HG03521 (cell line): Measurements from ENCODE around the gene PARP9.
"Not testable (repeated sequence)": the region's sequence is repeated elsewhere in the genome, so short reads cannot be mapped to it uniquely, and the experiment has no call there.

Experiments used
- ATAC-seq: cut with Tn5 transposase; IDR thresholded peaks from one replicate; pipeline ENCODE4 v1.9.1; 2021; ENCODE audit warnings: mild to moderate bottlenecking, moderate library complexity; ENCODE audit not compliant: unreplicated experiment

PARP9 gene

GRCh38 chr3:122523317-122523716 lies 40.8 kb downstream of the PARP9 start:
- no peak for ATAC-seq

DNA sequence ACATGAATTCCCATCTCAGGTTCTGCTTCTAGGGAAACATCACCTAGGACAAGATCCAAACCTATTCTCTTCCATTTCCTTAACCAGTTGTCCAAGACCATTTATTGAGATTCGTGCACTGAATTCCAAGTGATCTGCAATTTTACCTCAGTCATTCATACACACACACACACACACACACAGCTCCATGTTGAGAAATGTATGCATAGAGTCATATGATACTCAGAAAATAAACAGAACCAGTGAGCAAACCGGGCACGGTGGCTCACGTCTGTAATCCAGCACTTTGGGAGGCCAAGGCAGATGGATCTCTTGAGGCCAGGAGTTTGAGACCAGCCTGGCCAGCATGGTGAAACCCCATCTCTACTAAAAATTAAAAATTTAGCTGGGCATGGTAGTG lies 43.2 kb downstream of the PARP9 start:
- no peak for ATAC-seq

DNA sequence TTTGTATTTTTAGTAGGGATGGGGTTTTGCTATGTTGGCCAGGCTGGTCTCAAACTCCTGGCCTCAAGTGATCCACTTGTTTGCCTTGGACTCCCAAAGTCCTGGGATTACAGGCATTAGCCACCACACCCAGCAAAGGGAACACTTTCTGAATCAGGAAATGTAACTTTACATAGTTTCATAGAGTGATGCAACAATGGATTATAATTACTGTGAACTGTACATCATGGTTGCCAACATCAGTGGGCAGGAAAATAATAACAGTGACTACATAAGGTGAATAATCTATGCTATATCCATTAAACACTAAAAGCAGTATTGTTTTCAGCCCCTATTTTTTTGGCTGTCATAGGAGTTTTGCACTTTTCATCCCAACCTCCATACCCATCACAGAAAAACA lies 44.4 kb downstream of the PARP9 start:
- ATAC-seq = no peak

DNA sequence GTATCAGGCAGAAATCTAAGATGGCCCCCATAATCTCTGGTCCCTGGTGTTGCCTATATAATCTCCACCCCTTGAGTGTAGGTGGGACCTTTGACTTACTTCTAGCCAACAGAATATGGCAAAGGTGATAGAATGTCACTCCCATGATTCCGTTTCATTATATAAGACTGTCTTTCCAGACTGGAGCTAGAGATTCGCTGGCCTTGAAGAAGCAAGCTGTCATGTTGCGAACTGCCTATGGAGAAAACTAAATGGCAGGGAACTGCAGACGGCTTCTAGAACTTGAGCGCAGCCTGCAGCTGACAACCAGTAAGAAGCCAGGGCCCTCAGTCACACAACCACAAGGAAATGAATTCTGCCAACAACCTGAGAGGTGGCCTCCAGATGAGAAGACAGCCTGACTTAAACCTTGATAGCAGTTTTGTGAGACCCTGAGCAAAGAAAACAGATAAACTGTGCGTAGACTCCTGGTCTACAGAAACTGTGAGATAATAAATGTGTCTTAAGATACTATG lies 47.2 kb downstream of the PARP9 start:
- ATAC-seq = no peak

DNA sequence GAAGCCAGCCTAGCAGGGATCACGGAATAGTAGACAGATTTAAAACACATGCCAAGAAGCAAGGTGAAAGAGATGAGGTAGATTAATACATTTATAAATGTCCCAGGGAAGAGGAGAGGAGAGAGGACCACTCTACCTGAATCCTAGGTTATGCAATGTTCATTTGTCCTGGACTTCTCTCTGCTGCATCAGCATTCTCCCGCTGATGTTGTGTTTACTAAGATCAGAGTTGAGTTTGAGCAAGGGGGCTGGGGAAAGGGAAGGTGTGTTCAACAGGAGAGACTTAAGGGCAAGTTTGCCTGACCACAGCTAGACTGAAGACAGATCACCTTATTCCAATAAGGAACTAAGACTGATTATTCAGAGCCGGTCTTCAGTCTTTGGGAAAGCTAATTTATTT lies 48.2 kb downstream of the PARP9 start:
- no peak for ATAC-seq

- ATAC-seq = no peak
Observed at GRCh38 chr3:122515020-122515468, 49.1 kb downstream of the PARP9 start.

DNA sequence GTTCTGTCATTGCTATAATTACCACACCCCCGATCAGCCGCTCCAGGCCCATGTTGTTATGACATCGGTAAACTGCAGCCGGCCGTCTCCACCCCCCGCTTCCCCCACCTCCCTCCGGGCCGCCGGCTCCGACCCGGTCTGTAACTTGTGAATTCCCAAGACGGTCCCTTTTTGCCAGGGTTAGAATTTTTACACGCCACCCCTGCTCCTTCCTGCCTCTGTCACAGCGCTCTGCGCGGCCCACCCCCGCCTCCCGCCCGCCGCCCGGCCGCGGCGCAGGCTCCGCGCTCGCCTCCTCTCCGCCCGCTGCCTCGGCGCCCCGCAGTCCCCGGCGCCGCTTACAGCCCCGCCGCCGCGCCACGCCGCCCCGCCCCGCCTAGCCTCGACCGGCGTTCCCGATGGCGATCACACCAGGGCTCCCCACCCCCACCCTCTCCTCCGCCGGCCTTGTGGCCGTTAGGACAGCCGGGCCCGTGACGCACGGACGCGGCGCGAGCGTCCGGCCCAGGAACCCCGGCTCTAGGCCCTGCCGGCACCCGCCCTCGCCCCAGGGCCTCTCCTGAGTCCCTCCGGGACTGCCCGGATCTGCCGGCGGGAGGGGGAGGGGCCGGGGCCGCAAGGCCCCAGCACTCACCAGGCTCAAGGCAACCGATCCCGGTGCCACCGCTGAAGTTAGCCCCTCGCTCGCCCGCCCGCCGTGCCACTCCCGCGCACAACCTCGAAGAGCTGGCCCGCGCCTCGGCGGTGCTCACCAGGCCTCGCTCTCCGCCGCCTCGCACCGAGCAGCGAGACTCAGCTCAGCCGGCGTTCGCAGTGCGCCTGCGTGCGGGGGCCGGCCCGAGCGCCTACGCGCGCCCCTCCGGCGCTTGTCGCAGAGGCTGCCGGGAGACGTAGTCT lies 49.7 kb downstream of the PARP9 start, which contains the start of gene KPNA1:
TSS of gene KPNA1 (minus strand) at position 817 of the 897 bp plus-strand sequence. CDS start 18,374 bp downstream, outside the sequence.
- peak; percentile 75 for ATAC-seq

DNA sequence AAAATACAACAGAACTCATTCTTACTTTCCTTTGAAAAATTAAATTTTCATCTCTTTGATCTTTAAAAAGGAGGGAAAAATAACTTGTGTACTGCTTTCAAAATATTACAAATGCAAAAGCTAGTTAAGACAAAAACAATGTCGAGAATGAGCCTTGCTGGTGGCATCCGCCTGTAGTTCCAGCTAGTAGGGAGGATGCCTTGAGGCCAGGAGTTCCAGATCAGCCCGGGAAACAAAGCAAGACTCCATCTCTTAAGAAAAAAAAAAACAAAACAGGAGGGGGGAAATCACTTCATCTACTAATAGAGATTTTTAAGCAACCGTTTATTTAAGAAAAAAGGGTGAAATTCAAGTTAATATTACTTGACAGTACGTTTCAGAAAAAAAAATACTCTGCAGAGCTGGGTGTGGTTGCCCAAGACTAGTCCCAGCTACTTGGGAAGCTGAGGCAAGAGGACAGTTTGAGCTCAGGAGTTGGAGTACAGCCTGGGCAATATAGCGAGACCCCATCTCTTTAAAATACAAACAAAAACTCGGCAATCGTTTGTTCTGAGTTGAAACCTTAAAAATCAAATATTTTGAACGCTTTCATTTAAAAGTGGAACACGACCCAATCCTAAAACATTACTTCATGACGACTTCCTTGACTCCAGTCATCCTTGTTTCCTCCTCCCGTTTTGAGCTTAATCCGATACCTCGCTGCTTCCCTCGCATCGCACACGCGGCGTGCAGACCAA lies 50.5 kb downstream of the PARP9 start:
- ATAC-seq = no peak

GRCh38 chr3:122512284-122512683 lies 51.8 kb downstream of the PARP9 start:
- ATAC-seq = no peak

GRCh38 chr3:122510878-122511535 lies 53.1 kb downstream of the PARP9 start:
- no peak for ATAC-seq

DNA sequence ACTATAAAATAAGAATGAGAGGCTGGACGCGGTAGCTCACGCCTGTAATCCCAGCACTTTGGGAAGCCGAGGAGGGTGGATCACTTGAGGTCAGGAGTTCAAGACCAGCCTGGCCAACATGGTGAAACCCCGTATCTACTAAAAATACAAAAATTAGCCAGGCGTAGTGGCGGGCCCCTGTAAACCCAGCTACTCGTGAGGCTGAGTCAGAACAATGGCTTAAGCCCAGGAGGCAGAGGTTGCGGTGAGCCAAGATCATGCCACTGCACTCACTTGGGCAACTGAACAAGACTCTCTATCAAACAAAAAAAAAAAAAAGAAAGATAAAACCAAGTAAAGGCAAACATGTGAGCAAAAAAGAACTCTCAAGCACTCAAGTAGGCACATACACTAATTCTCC lies 55.2 kb downstream of the PARP9 start:
- ATAC-seq = not testable (repeated sequence)

GRCh38 chr3:122508135-122508914 lies 55.8 kb downstream of the PARP9 start:
- no peak for ATAC-seq

DNA sequence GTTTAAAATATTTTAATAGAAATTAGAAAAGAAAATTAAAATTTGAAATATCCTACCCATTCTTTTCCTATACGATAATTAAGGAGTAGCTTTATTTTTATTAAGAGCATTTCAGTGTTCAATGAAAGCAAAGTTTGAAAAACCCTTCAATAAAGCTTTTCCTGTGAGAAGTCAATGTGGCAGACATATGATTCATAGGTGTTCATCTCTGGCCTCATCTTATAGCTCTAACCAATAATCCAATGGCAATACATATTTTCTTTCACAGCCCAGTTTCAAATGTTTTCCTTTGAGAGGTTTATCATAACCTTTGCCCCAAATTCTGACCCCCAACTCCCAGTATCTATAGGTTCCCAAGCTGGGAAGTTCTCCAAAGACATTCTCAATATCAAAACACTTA lies 57.6 kb downstream of the PARP9 start:
- ATAC-seq = no peak

DNA sequence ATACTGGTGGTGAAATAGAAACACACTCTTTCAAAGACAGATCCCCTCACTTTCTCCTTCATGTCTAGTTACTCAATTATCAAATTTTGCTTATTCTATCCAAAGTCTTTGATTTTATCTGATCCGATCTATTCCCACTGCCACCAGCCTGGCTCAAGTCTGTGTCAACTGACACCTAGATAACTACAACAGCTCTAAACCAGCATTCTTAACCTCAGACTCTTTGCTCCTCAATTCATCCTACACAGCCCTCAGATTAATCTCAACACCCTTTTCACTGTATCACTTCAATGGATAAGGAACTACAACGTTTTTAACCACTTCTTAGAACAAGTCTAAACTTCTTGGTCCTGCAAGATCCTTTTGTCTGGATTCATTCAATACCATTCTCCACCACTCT lies 58.4 kb downstream of the PARP9 start:
- no peak for ATAC-seq

- ATAC-seq = no peak
Observed at GRCh38 chr3:122502941-122503340, 61.2 kb downstream of the PARP9 start.

GRCh38 chr3:122502139-122502538 lies 62.0 kb downstream of the PARP9 start:
- ATAC-seq = no peak

DNA sequence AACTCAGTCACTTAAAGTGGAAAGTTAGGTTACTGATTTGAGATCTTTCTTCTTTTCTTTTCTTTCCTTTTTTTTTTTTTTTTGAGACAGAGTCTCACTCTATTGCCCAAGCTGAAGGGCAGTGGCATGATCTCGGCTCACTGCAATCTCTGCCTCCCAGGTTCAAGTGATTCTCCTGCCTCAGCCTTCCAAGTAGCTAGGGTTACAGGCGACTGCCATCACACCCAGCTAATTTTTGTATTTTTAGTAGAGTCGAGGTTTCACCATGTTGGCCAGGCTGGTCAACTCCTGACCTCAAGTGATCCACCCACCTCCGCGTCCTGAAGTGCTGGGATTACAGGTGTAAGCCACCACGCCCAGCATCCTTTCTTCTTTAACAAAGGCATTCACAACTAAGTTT lies 63.1 kb downstream of the PARP9 start:
- ATAC-seq = not testable (repeated sequence)

DNA sequence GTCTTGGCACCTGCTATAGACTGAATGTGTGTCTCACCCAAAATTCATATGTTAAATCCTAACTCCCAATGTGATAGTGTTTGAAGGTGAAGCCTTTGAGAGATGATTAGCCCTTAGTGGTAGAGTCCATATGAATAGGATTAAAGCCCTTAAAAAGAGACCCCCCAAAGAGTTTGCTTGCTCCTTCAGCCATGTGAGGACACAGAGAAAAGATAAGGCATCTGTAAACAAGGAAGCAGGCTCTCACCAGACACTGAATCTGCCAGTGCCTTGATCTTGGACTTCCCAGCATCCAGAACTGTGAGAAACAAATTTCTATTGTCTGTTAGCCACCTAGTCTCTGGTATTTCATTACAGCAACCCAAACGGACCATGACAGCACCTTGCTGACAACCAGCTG lies 65.9 kb downstream of the PARP9 start:
- no peak for ATAC-seq

DNA sequence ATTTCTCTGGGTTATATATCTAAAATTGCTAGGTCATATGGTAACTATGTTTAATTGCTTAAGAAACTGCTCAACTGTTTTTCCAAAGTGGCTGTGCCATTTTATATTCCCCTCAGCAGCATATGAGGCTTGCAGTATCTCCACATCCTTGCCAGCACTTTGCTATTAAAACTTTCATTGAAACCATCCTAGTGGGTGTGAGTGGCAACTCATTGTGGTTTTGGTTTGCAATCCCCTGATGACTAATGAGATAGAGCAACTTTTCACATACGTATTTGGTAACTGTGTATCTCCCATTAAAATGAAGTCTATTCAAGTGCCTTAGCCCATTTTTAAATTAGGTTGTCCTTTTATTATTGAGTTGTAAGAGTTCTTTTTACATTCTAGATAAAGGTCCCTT lies 66.7 kb downstream of the PARP9 start:
- ATAC-seq = peak; percentile 54

DNA sequence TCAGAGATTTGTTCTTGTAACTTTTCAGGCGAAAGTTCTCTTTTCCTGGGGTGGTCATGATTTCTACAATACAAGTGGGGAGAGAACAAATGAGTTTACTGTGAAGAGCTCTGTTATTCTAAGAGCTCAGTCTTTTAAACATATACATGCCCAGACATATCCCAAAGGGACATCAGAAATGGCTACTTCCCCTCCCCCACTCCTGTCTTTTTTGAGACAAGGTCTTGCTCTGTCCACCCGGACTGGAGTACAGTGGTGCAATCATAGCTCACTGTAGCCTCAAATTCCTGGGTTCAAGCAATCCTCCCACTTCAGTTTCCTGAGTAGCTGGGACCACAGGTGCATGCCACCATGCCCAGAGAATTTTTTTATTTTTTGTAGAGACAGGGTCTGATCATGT lies 67.6 kb downstream of the PARP9 start:
- no peak for ATAC-seq
